DOHH2 (cell line): Measurements from ENCODE around the gene TMEM63B.

Experiments
- CTCF ChIP-seq: fragments of 200-600 bp; sonication (generic); IDR thresholded peaks from one replicate; pipeline ENCODE4 v1.5.1; 2014; ENCODE audit warnings: antibody characterized with exemption, mild to moderate bottlenecking, low read depth, low read length; ENCODE audit not compliant: poor library complexity, severe bottlenecking
- EZH2phosphoT487 ChIP-seq: fragments of 200-600 bp; sonication (generic); IDR thresholded peaks from 2 replicates; pipeline ENCODE4 v1.6.1; 2017; ENCODE audit warnings: borderline replicate concordance, mild to moderate bottlenecking, antibody characterized with exemption, low read length, moderate library complexity, mixed read lengths

- TF ChIP-seq EZH2phosphoT487 (no peak), CTCF (no peak)
These were observed 61.5 kb downstream of the TMEM63B start for GRCh38 chr6:44188819-44189218.
